ENCODE results near the gene NT5C1B. TPM values are rescaled to one million over a fixed set of nuclear protein-coding genes. Genes with fewer than 3 reads are reported as not detected.

The NT5C1B gene
- total and polyA plus RNA-seq, 10 donors = not detected

DNA sequence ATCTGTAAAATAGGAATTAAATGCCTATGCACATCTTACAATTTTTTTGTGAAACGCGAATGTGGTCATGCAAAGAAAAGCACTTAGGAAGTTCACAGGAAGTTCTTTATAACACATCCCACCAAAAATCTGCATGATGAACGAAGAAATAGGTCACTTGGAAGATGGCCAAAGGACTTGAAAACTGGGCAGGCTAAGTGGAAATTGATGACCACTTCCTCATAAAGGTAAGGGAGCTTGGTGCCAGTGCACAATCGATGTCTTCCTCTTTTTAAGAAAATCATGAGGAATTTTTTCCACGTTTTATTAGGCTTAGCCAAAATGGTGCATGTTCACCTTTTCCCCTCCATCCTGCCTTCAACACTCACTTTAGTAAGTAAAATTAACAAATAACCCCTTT, 8.2 kb upstream of the NT5C1B start:
- no peak overlapping the region for H3K27ac ChIP-seq
- no peaks in the 10 kb centered on the region for H3K36me3 ChIP-seq
- no peak for TF ChIP-seq POLR2AphosphoS5 (IDR thresholded peaks at IDR 0.05)
- TF ChIP-seq, protein P1, sequence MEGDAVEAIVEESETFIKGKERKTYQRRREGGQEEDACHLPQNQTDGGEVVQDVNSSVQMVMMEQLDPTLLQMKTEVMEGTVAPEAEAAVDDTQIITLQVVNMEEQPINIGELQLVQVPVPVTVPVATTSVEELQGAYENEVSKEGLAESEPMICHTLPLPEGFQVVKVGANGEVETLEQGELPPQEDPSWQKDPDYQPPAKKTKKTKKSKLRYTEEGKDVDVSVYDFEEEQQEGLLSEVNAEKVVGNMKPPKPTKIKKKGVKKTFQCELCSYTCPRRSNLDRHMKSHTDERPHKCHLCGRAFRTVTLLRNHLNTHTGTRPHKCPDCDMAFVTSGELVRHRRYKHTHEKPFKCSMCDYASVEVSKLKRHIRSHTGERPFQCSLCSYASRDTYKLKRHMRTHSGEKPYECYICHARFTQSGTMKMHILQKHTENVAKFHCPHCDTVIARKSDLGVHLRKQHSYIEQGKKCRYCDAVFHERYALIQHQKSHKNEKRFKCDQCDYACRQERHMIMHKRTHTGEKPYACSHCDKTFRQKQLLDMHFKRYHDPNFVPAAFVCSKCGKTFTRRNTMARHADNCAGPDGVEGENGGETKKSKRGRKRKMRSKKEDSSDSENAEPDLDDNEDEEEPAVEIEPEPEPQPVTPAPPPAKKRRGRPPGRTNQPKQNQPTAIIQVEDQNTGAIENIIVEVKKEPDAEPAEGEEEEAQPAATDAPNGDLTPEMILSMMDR (IDR thresholded peaks at IDR 0.05 in 8 of 11, conservative IDR thresholded peaks at IDR 0.05 in 3 of 11) = no peak
- TF ChIP-seq POLR2A (IDR thresholded peaks at IDR 0.05) = no peak
- DNase-seq = no peak
- H3K27me3 ChIP-seq (replicated peaks in 1 of 7) = no peaks in the 10 kb centered on the region
- no peak overlapping the region for H3K4me3 ChIP-seq
- intact Hi-C loops (cut with DNase I; ENCODE audit: low total_unique reads) = no loop called here
- peaks cover 0 to 11% (median 0%) of the 10 kb centered on the region in 8 donors for H3K9me3 ChIP-seq
- H3K4me1 ChIP-seq = peaks cover 0 to 16% (median 4%) of the 10 kb centered on the region in 6 donors
- 37 to 50% (median 42%) methylated on average over 5 of the region's 5 CpGs for WGBS, 5 donors

DNA sequence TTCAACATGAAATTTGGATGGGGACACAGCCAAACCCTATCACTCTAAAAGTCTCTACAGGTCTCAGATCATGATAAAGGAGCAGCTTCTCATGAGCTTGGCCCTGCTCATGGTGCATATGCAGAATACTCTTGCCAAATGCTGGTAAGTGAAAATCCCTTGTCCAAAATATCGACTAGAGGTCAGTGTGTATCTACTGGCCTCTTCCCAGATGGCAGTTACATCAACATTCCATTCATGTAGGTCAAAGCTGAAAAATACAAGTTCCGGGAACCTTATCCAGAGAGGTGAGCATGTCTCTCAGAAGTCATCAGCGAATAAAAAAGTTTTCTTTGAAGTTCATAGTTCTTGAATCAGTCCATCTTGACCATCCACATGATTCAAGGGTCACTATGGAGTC, 7.6 kb upstream of the NT5C1B start:
- no peak overlapping the region for H3K27ac ChIP-seq
- DNase-seq = no peak
- TF ChIP-seq POLR2AphosphoS5 (IDR thresholded peaks at IDR 0.05) (no peak), POLR2A (IDR thresholded peaks at IDR 0.05) (no peak)
- TF ChIP-seq, protein P1 (IDR thresholded peaks at IDR 0.05 in 8 of 11, conservative IDR thresholded peaks at IDR 0.05 in 3 of 11) = no peak
- H3K4me1 ChIP-seq = peaks cover 0 to 16% (median 4%) of the 10 kb centered on the region in 6 donors
- H3K36me3 ChIP-seq = no peaks in the 10 kb centered on the region
- intact Hi-C loops (cut with DNase I; ENCODE audit: low total_unique reads) = no loop called here
- H3K9me3 ChIP-seq = peaks cover 0 to 11% (median 0%) of the 10 kb centered on the region in 8 donors
- 79 to 95% (median 89%) methylated on average over 3 of the region's 3 CpGs for WGBS, 5 donors
- no peaks in the 10 kb centered on the region for H3K27me3 ChIP-seq (replicated peaks in 1 of 7)
- H3K4me3 ChIP-seq = no peak overlapping the region

- WGBS, 5 donors = 51 to 94% (median 84%) methylated on average over 1 of the region's 1 CpG
- Histone ChIP-seq H3K4me3 (no peak overlapping the region), H3K4me1 (peaks cover 0 to 4% (median under 1%) of the 10 kb centered on the region in 6 donors), H3K27ac (no peak overlapping the region), H3K27me3 (replicated peaks in 1 of 7) (no peaks in the 10 kb centered on the region), H3K9me3 (peaks cover 0 to 11% (median 0%) of the 10 kb centered on the region in 8 donors), H3K36me3 (no peaks in the 10 kb centered on the region)
- TF ChIP-seq POLR2AphosphoS5 (IDR thresholded peaks at IDR 0.05) = no peak
- TF ChIP-seq, protein P1 (IDR thresholded peaks at IDR 0.05 in 8 of 11, conservative IDR thresholded peaks at IDR 0.05 in 3 of 11) = no peak
- no peak for TF ChIP-seq POLR2A (IDR thresholded peaks at IDR 0.05)
- intact Hi-C loops (cut with DNase I; ENCODE audit: low total_unique reads) = no loop called here
- DNase-seq = no peak
Measured at GRCh38 chr2:18593496-18593895, 4.1 kb upstream of the NT5C1B start.

GRCh38 chr2:18592372-18592771, 3.0 kb upstream of the NT5C1B start:
- 85 to 92% (median 88%) methylated on average over 2 of the region's 2 CpGs for WGBS, 5 donors
- H3K4me3 ChIP-seq = no peak overlapping the region
- peaks cover 0 to 11% (median 0%) of the 10 kb centered on the region in 8 donors for H3K9me3 ChIP-seq
- DNase-seq = no peak
- no peaks in the 10 kb centered on the region for H3K27me3 ChIP-seq (replicated peaks in 1 of 7)
- H3K27ac ChIP-seq = no peak overlapping the region
- intact Hi-C loops (cut with DNase I; ENCODE audit: low total_unique reads) = no loop called here
- no peaks in the 10 kb centered on the region for H3K36me3 ChIP-seq
- no peak for TF ChIP-seq POLR2A (IDR thresholded peaks at IDR 0.05)
- TF ChIP-seq POLR2AphosphoS5 (IDR thresholded peaks at IDR 0.05) = no peak
- TF ChIP-seq, protein P1 (IDR thresholded peaks at IDR 0.05 in 8 of 11, conservative IDR thresholded peaks at IDR 0.05 in 3 of 11) = no peak
- no peaks in the 10 kb centered on the region for H3K4me1 ChIP-seq
